GM08714 (cell line): ENCODE data around the gene WWC2.

Experiments
- H3K4me3 ChIP-seq: fragments of 200-500 bp; sonication (Bioruptor generic); 2 replicates; pipeline ENCODE4 v1.5.1; 2014; ENCODE audit warnings: mild to moderate bottlenecking, low read length, inconsistent platforms
- ZNF274 ChIP-seq: IDR thresholded peaks from 2 replicates; pipeline ENCODE4 v1.6.1; 2012; ENCODE audit warnings: mild to moderate bottlenecking, low read depth, low read length

The WWC2 gene

DNA sequence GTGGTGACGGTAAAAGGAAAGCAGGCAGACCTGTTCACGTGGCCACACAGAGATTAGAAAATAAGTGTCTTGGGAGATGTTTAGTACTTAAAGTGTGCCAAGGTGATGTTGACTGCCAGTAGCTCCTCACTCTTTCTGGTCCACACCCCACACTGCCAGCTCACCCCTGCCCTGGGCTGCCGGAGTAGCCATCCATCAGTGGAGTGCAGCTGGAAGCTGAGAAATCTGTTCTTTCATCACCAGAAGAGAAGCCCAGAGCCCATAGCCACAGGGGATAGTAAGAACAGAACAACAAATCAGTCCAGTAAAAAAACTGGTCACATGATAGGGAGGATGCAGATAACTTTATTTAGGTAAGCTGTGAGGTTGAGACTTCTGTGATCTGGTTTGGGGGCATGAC lies 64.1 kb downstream of the WWC2 start:
- no peak for TF ChIP-seq ZNF274
- H3K4me3 ChIP-seq: no peak overlapping the region

DNA sequence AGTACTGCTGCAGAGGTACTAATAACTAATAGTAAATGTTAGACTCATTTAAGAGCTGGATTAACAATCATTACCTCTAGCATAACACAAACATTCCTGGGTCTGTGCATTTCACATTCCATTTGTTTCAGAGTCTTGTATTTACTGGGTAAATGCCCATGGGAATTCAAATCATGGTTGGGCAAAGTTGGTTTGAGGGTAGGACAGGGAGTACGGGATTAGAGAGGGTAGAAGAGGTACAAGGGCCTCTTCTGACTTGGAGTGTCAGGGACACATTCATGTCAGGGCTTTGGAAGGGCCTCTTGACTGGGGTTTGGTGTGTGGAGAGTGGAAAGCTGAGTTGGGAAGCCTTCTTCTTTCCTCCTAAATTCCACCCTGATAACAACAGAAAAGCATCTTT lies 65.9 kb downstream of the WWC2 start:
- TF ChIP-seq ZNF274: no peak
- H3K4me3 ChIP-seq: no peak overlapping the region

GRCh38 chr4:183165376-183165775 lies 66.3 kb downstream of the WWC2 start:
- H3K4me3 ChIP-seq: no peak overlapping the region
- no peak for TF ChIP-seq ZNF274

GRCh38 chr4:183170894-183171293 lies 71.8 kb downstream of the WWC2 start:
- H3K4me3 ChIP-seq: no peak overlapping the region
- no peak for TF ChIP-seq ZNF274

DNA sequence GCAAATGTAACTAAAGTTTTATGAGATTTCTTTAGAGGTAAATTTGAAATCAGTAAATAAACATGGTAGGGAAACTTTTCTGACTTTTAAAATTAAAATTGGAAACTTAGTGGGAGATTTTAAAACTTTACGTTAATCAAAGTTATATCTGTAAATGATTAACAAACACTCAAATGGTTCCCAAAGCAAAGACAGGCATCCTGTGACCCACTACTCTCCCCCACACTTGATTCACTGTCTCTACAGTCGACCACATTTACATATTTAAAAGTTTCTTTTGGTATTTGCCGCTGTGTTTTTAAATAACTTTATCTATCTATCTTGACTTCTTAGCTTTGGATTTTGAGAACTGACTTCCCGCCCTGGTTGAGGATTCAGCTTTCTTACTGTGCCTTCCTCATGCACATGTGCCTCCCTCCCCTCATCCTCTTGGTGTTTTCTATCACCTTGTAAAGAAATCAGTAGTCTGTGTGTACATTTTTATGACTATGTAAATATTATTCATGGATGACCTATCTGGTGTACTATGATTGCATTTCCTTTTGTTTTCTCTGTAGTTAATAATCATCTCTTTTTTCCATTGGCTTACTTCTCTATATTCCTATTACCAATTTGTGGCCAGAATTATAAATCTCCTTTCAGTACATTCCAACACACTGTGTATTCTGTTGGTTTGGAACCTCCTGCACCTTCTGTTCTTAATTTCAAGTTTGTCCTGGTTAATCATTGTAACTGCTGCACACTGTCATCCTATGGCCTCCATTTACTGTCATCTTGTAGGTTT lies 72.6 kb downstream of the WWC2 start:
- no peak overlapping the region for H3K4me3 ChIP-seq
- TF ChIP-seq ZNF274: no peak

DNA sequence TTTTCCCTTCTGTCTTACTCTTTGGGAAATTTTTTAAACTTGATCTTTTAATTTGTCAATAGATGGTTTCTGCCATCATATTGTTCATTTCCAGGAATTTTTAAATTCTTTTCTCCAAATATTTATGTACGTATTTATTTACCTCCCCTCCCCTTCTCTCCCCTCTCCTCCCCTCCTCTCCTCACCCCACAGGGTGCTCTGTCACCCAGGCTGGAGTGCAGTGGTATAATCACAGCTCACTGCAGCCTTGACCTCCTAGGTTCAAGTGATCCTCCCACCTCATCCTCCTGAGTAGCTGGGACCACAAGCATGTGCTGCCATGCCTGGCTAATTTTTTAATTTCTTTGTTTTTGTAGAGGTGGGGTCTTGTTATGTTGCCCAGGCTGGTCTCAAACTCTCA lies 73.8 kb downstream of the WWC2 start:
- no peak overlapping the region for H3K4me3 ChIP-seq
- no peak for TF ChIP-seq ZNF274

DNA sequence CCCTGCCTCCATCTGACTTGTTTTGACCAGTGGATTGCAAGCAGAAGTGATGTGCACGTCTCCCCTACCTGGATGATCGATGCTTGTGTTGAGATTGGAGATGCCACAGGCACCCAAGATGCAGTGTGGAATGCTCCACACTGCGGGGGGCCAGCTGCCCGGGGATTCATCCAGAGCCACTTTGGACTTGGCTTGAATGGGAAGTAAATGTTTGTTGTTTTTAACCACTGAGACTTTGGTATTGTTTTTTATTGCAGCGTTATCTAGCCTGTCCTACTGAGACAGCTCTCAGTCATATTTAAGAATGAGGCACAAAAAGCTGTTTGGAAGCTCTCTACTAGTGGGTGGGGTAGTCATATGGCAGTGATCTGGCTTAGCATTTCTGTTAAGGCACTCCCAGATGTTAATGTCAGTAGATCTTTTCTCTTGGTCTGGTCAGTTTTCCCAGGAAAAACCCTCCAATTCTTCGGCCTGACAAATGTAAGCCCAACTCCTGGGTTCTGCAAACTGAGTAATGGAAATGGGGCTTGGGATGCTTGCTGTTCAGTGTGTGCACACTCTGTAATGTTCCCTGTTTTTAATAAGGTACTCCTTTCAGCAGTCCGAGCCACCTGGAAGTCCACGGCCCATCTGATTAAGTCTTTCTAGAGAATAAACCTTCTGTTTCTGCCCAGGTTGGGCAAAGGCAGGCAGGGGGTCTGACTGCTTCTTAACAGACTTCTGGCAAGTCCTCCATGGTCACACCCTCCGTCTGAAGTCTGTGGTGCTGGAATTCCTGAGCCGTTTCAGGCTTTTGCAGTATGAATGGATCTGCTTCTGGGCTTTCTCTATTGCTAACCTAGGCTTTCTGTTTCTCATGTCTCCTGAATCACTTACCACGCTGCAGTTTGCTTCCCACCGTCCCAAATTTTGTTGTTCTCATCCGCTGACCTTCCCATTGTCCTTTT lies 74.8 kb downstream of the WWC2 start:
- no peak overlapping the region for H3K4me3 ChIP-seq

DNA sequence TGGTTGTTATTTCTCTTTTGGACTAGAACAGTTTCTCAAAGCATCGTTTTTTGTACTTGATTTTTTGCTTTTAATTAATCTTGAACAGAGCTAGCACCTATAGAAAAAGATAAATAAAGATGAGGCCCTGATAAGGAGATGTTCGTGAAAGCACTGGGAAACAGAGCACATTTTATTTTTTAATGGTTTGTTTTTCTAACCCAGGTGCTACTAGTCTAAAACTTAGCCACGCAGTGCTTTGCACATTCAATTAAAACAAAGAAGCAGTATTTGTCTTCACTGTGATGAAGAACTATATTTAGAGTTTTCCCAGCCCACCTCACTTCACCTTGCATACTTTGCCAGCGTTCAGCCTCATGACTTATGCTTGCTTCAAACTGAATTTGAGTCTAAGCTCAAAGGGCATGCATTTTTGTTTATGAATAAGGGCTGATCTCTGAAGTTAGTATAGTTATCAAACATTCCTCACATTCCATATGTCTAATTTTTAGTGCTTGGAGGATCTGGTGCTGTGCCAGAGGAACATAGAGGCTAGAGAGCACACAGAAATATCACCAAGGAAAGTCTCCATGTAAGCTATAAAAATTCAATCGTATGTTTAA lies 76.7 kb downstream of the WWC2 start:
- no peak for TF ChIP-seq ZNF274
- H3K4me3 ChIP-seq: no peak overlapping the region

More for the DNA sequence above, 74.8 kb downstream of the WWC2 start:
- no peak for TF ChIP-seq ZNF274

DNA sequence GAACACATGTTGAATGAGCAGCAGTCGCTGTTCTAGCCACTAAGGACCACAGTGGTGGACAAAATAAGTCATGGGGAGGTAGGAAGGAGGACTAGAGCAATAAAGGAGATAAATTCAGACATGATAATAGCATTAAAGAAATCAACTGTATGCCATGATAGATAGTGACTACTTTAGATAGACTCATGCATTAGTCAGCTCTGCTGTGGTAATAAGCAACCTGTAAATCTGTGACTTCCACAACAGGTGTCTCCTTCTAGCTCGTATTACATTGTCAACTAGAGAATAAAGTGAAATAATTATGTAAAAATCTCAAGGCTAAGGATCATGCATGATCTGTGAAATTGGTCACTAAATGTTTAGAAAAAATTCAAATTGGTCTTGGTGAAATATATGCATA lies 77.9 kb downstream of the WWC2 start:
- H3K4me3 ChIP-seq: no peak overlapping the region
- TF ChIP-seq ZNF274: no peak

DNA sequence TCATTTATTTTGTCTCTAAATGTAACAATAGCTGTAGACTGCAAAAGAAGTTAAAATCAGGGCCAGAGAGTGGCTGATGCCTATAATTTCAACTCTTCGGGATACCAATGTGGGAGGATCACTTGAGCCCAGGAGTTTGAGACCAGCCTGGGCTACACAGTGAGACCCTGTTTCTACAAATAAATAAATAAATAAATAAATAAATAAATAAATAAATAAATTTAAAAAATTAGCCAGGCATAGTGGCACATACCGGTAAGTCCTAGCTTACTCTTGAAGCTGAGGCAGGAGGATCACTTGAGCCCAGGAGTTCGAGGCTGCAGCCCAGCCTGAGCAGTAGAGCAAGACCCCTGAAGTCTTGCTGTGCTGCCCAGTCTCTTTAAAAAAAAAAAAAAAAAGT lies 79.1 kb downstream of the WWC2 start:
- no peak for TF ChIP-seq ZNF274
- no peak overlapping the region for H3K4me3 ChIP-seq

GRCh38 chr4:183180096-183180495 lies 81.0 kb downstream of the WWC2 start:
- no peak overlapping the region for H3K4me3 ChIP-seq
- TF ChIP-seq ZNF274: no peak

DNA sequence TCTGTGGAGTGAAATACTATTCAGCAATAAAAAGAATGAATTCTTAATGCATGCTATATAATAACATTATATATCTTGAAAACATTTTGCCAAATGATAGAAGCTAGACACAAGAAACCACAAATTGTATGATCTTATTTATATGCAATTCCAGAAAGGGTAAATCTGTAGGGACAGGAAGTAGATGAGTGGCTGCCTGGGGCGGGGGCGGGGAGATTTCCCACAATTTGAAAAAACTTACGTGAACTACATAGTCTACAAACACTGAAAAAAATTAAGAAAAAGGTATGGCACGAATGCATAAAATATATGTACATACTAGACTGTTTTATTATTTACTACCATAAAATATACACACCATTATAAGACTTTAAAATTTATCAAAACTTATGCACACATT lies 81.6 kb downstream of the WWC2 start:
- H3K4me3 ChIP-seq: no peak overlapping the region
- no peak for TF ChIP-seq ZNF274

GRCh38 chr4:183181081-183181480 lies 82.0 kb downstream of the WWC2 start:
- no peak overlapping the region for H3K4me3 ChIP-seq
- TF ChIP-seq ZNF274: no peak

GRCh38 chr4:183182873-183183725 lies 84.0 kb downstream of the WWC2 start:
- TF ChIP-seq ZNF274: no peak
- no peak overlapping the region for H3K4me3 ChIP-seq
